Parathyroid adenoma (tissue), 2 donors: ENCODE measurements around the gene SPRY1.

Experiments used
- H2AFZ ChIP-seq: fragments of 300-600 bp; sonication (generic); one replicate; pipeline ENCODE4 v1.7.0; 2017; ENCODE audit warnings: antibody characterized with exemption, mild to moderate bottlenecking
- H3K27ac ChIP-seq: fragments of 300-600 bp; sonication (generic); one replicate; pipeline ENCODE4 v1.7.0; 2017
- H3K27me3 ChIP-seq: fragments of 300-600 bp; sonication (generic); one replicate; pipeline ENCODE4 v1.7.0; 2017; ENCODE audit warnings: low read length; ENCODE audit not compliant: control insufficient read depth, insufficient read depth
- H3K36me3 ChIP-seq: fragments of 300-600 bp; sonication (generic); one replicate; pipeline ENCODE4 v1.7.0; 2017; ENCODE audit warnings: low read length; ENCODE audit not compliant: control insufficient read depth, insufficient read depth
- H3K4me1 ChIP-seq: fragments of 300-600 bp; sonication (generic); one replicate; pipeline ENCODE4 v1.7.0; 2017; ENCODE audit warnings: control low read depth
- H3K4me2 ChIP-seq: fragments of 300-600 bp; sonication (generic); one replicate; pipeline ENCODE4 v1.7.0; 2017; ENCODE audit warnings: low read length
- H3K4me3 ChIP-seq: fragments of 300-600 bp; sonication (generic); one replicate; pipeline ENCODE4 v1.7.0; 2017; ENCODE audit warnings: low read depth, low read length
- H3K79me2 ChIP-seq: fragments of 300-600 bp; sonication (generic); one replicate; pipeline ENCODE4 v1.7.0; 2017; ENCODE audit warnings: control low read depth
- H3K9ac ChIP-seq: fragments of 300-600 bp; sonication (generic); one replicate; pipeline ENCODE4 v1.7.0; 2017; ENCODE audit warnings: mild to moderate bottlenecking
- H3K9me3 ChIP-seq: fragments of 300-600 bp; sonication (generic); one replicate; pipeline ENCODE4 v1.7.0; 2017; ENCODE audit warnings: low read length; ENCODE audit not compliant: control insufficient read depth
- CTCF ChIP-seq: fragments of 300-600 bp; sonication (generic); IDR thresholded peaks from one replicate; pipeline ENCODE4 v1.7.0; 2017; ENCODE audit warnings: antibody characterized with exemption, mild to moderate bottlenecking
- donor health status: primary hyperparathyroidism.

The SPRY1 gene

GRCh38 chr4:123411514-123411913 lies 14.9 kb downstream of the SPRY1 start:
- no peak for TF ChIP-seq CTCF
- H3K9ac ChIP-seq = no peak overlapping the region
- no peak overlapping the region for H3K4me3 ChIP-seq
- no peaks in the 10 kb centered on the region for H3K27me3 ChIP-seq
- H3K9me3 ChIP-seq = no peaks in the 10 kb centered on the region
- no peaks in the 10 kb centered on the region for H3K4me1 ChIP-seq
- no peaks in the 10 kb centered on the region for H3K36me3 ChIP-seq
- no peak overlapping the region for H3K27ac ChIP-seq
- no peaks in the 10 kb centered on the region for H3K79me2 ChIP-seq
- no peak overlapping the region for H2AFZ ChIP-seq
- H3K4me2 ChIP-seq = no peak overlapping the region

GRCh38 chr4:123412091-123412505 lies 15.5 kb downstream of the SPRY1 start:
- Histone ChIP-seq H3K4me2 (no peak overlapping the region), H3K36me3 (no peaks in the 10 kb centered on the region), H3K4me1 (no peaks in the 10 kb centered on the region), H3K27me3 (no peaks in the 10 kb centered on the region), H2AFZ (no peak overlapping the region), H3K9ac (no peak overlapping the region), H3K27ac (no peak overlapping the region), H3K79me2 (no peaks in the 10 kb centered on the region), H3K9me3 (no peaks in the 10 kb centered on the region), H3K4me3 (no peak overlapping the region)
- TF ChIP-seq CTCF = no peak

- H3K79me2 ChIP-seq = no peaks in the 10 kb centered on the region
- no peaks in the 10 kb centered on the region for H3K27me3 ChIP-seq
- H3K4me3 ChIP-seq = no peak overlapping the region
- no peak for TF ChIP-seq CTCF
- no peaks in the 10 kb centered on the region for H3K9me3 ChIP-seq
- H3K4me2 ChIP-seq = no peak overlapping the region
- H2AFZ ChIP-seq = no peak overlapping the region
- no peak overlapping the region for H3K9ac ChIP-seq
- no peaks in the 10 kb centered on the region for H3K4me1 ChIP-seq
- no peaks in the 10 kb centered on the region for H3K36me3 ChIP-seq
- H3K27ac ChIP-seq = no peak overlapping the region
Measured at GRCh38 chr4:123412700-123413512, 16.3 kb downstream of the SPRY1 start.

DNA sequence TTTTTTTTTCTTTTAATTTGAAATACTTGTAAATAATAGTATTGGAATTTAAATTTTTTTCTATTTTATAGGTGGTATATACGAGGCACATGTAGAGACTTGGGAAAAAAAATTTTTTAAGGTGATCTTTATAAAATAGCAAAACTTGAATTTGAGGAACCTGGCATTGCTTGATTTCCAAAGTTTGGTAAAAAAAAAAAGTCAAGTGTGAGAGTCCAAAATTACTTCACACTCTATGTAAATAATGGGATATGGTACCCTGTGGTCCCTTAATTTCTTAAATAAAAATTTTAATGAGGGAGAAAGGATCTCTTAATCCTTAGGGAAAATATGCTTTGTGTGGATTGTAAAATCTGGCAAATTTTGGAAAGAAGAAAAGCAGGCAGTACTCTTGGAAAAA lies 19.0 kb downstream of the SPRY1 start:
- Histone ChIP-seq H3K79me2 (no peaks in the 10 kb centered on the region), H3K9ac (no peak overlapping the region), H3K4me1 (no peaks in the 10 kb centered on the region), H3K27me3 (no peaks in the 10 kb centered on the region), H3K27ac (no peak overlapping the region), H3K9me3 (no peaks in the 10 kb centered on the region), H3K4me2 (no peak overlapping the region), H2AFZ (no peak overlapping the region), H3K4me3 (no peak overlapping the region), H3K36me3 (no peaks in the 10 kb centered on the region)
- no peak for TF ChIP-seq CTCF

DNA sequence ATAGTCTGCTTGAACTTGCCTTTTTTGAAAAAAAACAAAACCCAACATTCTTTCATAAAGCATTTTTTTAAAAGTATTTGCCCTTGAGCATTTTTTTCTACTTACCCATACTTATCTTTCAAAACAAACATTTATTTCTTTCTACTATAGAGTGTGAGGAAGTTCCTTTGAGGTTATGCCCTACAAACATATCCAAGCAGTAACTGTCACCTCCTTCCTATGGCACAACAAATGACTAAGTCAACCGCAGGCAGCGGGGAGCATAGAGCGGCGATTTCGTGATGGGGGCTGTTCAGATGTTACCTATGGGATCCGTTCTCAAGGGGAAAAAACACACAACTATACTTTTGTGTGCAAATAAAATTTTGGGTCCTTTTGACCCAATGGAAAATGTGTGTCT lies 19.4 kb downstream of the SPRY1 start:
- Histone ChIP-seq H3K4me1 (no peaks in the 10 kb centered on the region), H3K9me3 (no peaks in the 10 kb centered on the region), H3K9ac (no peak overlapping the region), H3K4me2 (no peak overlapping the region), H2AFZ (no peak overlapping the region), H3K27ac (no peak overlapping the region), H3K27me3 (no peaks in the 10 kb centered on the region), H3K36me3 (no peaks in the 10 kb centered on the region), H3K4me3 (no peak overlapping the region), H3K79me2 (no peaks in the 10 kb centered on the region)
- TF ChIP-seq CTCF = no peak
